ENCODE results near the gene ASTN2. TPM values are rescaled to one million over a fixed set of nuclear protein-coding genes. Genes with fewer than 3 reads are reported as not detected.

The ASTN2 gene
- polyA plus RNA-seq, 1 donor from 2014 or later, result 6.8 TPM

GRCh38 chr9:117075636-117076035, 339.2 kb downstream of the ASTN2 start:
- H3K4me2 ChIP-seq (ENCODE audit: low read length), result no peak overlapping the region
- H3K79me2 ChIP-seq (replicated peaks; ENCODE audit: insufficient read depth, low read length), result no peaks in the 10 kb centered on the region
- H2AFZ ChIP-seq (ENCODE audit: low read depth, low read length), result no peak overlapping the region
- no peaks in the 10 kb centered on the region for H3K36me3 ChIP-seq (ENCODE audit: insufficient read depth, low read length)
- H3K9ac ChIP-seq (ENCODE audit: low read length), result no peak overlapping the region
- H3K27me3 ChIP-seq (ENCODE audit: insufficient read depth, low read depth, low read length), result no peaks in the 10 kb centered on the region
- H3K4me3 ChIP-seq (ENCODE audit: low read length), result no peak overlapping the region
- no peaks in the 10 kb centered on the region for H3K9me2 ChIP-seq (ENCODE audit: insufficient read depth, low read length)
- no peaks in the 10 kb centered on the region for H3K9me3 ChIP-seq (ENCODE audit: low read length)
- no peak overlapping the region for H3K27ac ChIP-seq (ENCODE audit: low read length)
- no peaks in the 10 kb centered on the region for H4K20me1 ChIP-seq (ENCODE audit: insufficient read depth)
- no peaks in the 10 kb centered on the region for H3F3A ChIP-seq (ENCODE audit: insufficient read depth, low read length, poor library complexity, severe bottlenecking)
- TF ChIP-seq POLR2AphosphoS5 (IDR thresholded peaks at IDR 0.05) (no peak), SMC3 (conservative IDR thresholded peaks at IDR 0.05; ENCODE audit: poor library complexity) (no peak), TAF1 (IDR thresholded peaks at IDR 0.05; ENCODE audit: low read depth) (no peak), MXI1 (conservative IDR thresholded peaks at IDR 0.05; ENCODE audit: poor library complexity, severe bottlenecking) (no peak), CTCF (IDR thresholded peaks at IDR 0.05; ENCODE audit: poor library complexity, severe bottlenecking) (no peak), RAD21 (conservative IDR thresholded peaks at IDR 0.05) (no peak), EZH2 (IDR thresholded peaks at IDR 0.05; ENCODE audit: borderline replicate concordance, insufficient read depth, low read length, poor library complexity, severe bottlenecking) (no peak), REST (IDR thresholded peaks at IDR 0.05; ENCODE audit: borderline replicate concordance) (no peak), EP300 (conservative IDR thresholded peaks at IDR 0.05; ENCODE audit: poor library complexity, severe bottlenecking) (no peak)

- Histone ChIP-seq H3K4me3 (ENCODE audit: low read length) (no peak overlapping the region), H3K9me2 (ENCODE audit: insufficient read depth, low read length) (no peaks in the 10 kb centered on the region), H3K9me3 (ENCODE audit: low read length) (no peaks in the 10 kb centered on the region), H3K27me3 (ENCODE audit: insufficient read depth, low read depth, low read length) (no peaks in the 10 kb centered on the region), H4K20me1 (ENCODE audit: insufficient read depth) (no peaks in the 10 kb centered on the region), H3K4me2 (ENCODE audit: low read length) (no peak overlapping the region), H3K9ac (ENCODE audit: low read length) (no peak overlapping the region), H3K27ac (ENCODE audit: low read length) (no peak overlapping the region), H3K79me2 (replicated peaks; ENCODE audit: insufficient read depth, low read length) (no peaks in the 10 kb centered on the region), H2AFZ (ENCODE audit: low read depth, low read length) (no peak overlapping the region), H3K36me3 (ENCODE audit: insufficient read depth, low read length) (no peaks in the 10 kb centered on the region), H3F3A (ENCODE audit: insufficient read depth, low read length, poor library complexity, severe bottlenecking) (no peaks in the 10 kb centered on the region)
- TF ChIP-seq RAD21 (conservative IDR thresholded peaks at IDR 0.05), result no peak
Measured at GRCh38 chr9:117074784-117075520, 339.9 kb downstream of the ASTN2 start.
